Measurements from ENCODE around the gene NTSR2. TPM values are rescaled to one million over a fixed set of nuclear protein-coding genes. Genes with fewer than 3 reads are reported as not detected.

NTSR2 gene
- total and polyA plus RNA-seq, 4 donors = not detected

- intact Hi-C loops (cut with DNase I) = no loop called here
- H3K27me3 ChIP-seq (ENCODE audit: control insufficient read depth in 1 of 2, insufficient read depth in 2 of 2, low read length in 1 of 2) = no peaks in the 10 kb centered on the region
- H3K4me3 ChIP-seq (ENCODE audit: low read length in 2 of 2) = no peak overlapping the region
- 75 to 80% methylated on average over 19 of the region's 19 CpGs for WGBS, 2 donors
- no peaks in the 10 kb centered on the region for H3K36me3 ChIP-seq (ENCODE audit: control insufficient read depth in 1 of 2, insufficient read depth in 2 of 2, low read length in 1 of 2)
- DNase-seq (no peak), ATAC-seq (ENCODE audit: low FRiP score) (no peak)
- H3K27ac ChIP-seq (ENCODE audit: low read depth in 1 of 2, low read length in 2 of 2) = no peak overlapping the region
- no peaks in the 10 kb centered on the region for H3K4me1 ChIP-seq (ENCODE audit: control insufficient read depth in 1 of 2, insufficient read depth in 2 of 2, low read length in 2 of 2)
- no peaks in the 10 kb centered on the region for H3K9me3 ChIP-seq (ENCODE audit: control insufficient read depth, low read length)
These were observed 11.5 kb downstream of the NTSR2 start for GRCh38 chr2:11658208-11659114.

- DNase-seq (no peak), ATAC-seq (ENCODE audit: low FRiP score) (no peak)
- intact Hi-C loops (cut with DNase I) = no loop called here
- H3K9me3 ChIP-seq (ENCODE audit: control insufficient read depth, low read length) = no peaks in the 10 kb centered on the region
- WGBS, 2 donors = 70 to 75% methylated on average over 10 to 11 of the region's 11 CpGs
- no peaks in the 10 kb centered on the region for H3K36me3 ChIP-seq (ENCODE audit: control insufficient read depth in 1 of 2, insufficient read depth in 2 of 2, low read length in 1 of 2)
- H3K27ac ChIP-seq (ENCODE audit: low read depth in 1 of 2, low read length in 2 of 2) = no peak overlapping the region
- peaks cover 0 to 2% of the 10 kb centered on the region in 2 donors for H3K4me1 ChIP-seq (ENCODE audit: control insufficient read depth in 1 of 2, insufficient read depth in 2 of 2, low read length in 2 of 2)
- H3K4me3 ChIP-seq (ENCODE audit: low read length in 2 of 2) = no peak overlapping the region
- no peaks in the 10 kb centered on the region for H3K27me3 ChIP-seq (ENCODE audit: control insufficient read depth in 1 of 2, insufficient read depth in 2 of 2, low read length in 1 of 2)
These were observed 12.3 kb downstream of the NTSR2 start for GRCh38 chr2:11657646-11658045.

DNA sequence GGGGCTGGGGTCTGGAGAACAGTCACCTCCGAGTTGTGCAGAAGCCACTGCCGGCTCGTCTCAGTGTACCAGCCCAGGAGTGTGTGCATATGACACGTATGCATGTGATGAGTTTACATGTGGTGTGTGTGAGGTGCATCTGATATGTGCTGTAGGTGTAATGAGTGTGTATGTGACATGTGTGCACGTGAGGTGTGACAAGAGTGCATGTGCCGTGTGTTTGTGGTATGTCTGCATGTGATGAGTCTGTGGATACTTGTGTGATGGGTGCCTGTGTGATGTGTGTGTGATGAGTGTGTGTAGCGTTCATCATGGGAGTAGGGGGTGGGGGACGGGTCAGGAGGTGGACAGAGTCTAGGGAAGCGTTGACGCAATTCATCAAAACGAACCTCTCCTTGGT, 12.8 kb downstream of the NTSR2 start:
- 86 to 87% methylated on average over 11 of the region's 11 CpGs for WGBS, 2 donors
- H3K9me3 ChIP-seq (ENCODE audit: control insufficient read depth, low read length) = no peaks in the 10 kb centered on the region
- ATAC-seq (ENCODE audit: low FRiP score) (no peak), DNase-seq (no peak)
- H3K27me3 ChIP-seq (ENCODE audit: control insufficient read depth in 1 of 2, insufficient read depth in 2 of 2, low read length in 1 of 2) = no peaks in the 10 kb centered on the region
- no peak overlapping the region for H3K4me3 ChIP-seq (ENCODE audit: low read length in 2 of 2)
- H3K4me1 ChIP-seq (ENCODE audit: control insufficient read depth in 1 of 2, insufficient read depth in 2 of 2, low read length in 2 of 2) = peaks cover 0 to 2% of the 10 kb centered on the region in 2 donors
- no peak overlapping the region for H3K27ac ChIP-seq (ENCODE audit: low read depth in 1 of 2, low read length in 2 of 2)
- no peaks in the 10 kb centered on the region for H3K36me3 ChIP-seq (ENCODE audit: control insufficient read depth in 1 of 2, insufficient read depth in 2 of 2, low read length in 1 of 2)
- intact Hi-C loops (cut with DNase I) = no loop called here

DNA sequence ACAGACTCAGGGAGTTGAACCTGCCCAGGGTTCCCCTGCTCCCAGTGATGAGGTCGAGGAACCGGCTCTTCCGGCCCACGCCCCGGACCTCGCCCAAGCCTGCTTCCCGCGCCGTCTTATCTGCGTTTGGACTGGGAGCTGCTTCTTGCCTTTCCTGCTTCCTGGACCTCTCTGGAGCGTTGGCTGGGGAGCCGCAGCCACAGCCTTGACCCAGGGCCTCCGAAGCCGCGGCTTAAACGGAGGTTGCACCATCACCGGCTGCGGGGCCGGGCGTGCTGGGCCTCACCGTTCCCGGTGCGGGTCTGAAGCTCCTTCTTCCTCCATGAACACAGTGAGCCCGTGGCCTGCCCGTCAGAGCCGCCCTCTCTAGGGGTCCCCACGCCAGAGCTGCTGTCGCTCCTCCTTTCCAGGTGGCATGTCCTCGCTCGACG, 13.3 kb downstream of the NTSR2 start:
- no peak for DNase-seq
- Histone ChIP-seq H3K27ac (ENCODE audit: low read depth in 1 of 2, low read length in 2 of 2) (no peak overlapping the region), H3K27me3 (ENCODE audit: control insufficient read depth in 1 of 2, insufficient read depth in 2 of 2, low read length in 1 of 2) (no peaks in the 10 kb centered on the region), H3K4me3 (ENCODE audit: low read length in 2 of 2) (no peak overlapping the region), H3K4me1 (ENCODE audit: control insufficient read depth in 1 of 2, insufficient read depth in 2 of 2, low read length in 2 of 2) (peaks cover 0 to 2% of the 10 kb centered on the region in 2 donors), H3K36me3 (ENCODE audit: control insufficient read depth in 1 of 2, insufficient read depth in 2 of 2, low read length in 1 of 2) (no peaks in the 10 kb centered on the region), H3K9me3 (ENCODE audit: control insufficient read depth, low read length) (no peaks in the 10 kb centered on the region)
- intact Hi-C loops (cut with DNase I) = no loop called here
- no peak for ATAC-seq (ENCODE audit: low FRiP score)
- WGBS, 2 donors = 85 to 88% methylated on average over 31 of the region's 31 CpGs

GRCh38 chr2:11656252-11656651, 13.7 kb downstream of the NTSR2 start:
- Histone ChIP-seq H3K9me3 (ENCODE audit: control insufficient read depth, low read length) (no peaks in the 10 kb centered on the region), H3K27me3 (ENCODE audit: control insufficient read depth in 1 of 2, insufficient read depth in 2 of 2, low read length in 1 of 2) (no peaks in the 10 kb centered on the region), H3K27ac (ENCODE audit: low read depth in 1 of 2, low read length in 2 of 2) (no peak overlapping the region), H3K4me3 (ENCODE audit: low read length in 2 of 2) (no peak overlapping the region), H3K36me3 (ENCODE audit: control insufficient read depth in 1 of 2, insufficient read depth in 2 of 2, low read length in 1 of 2) (no peaks in the 10 kb centered on the region), H3K4me1 (ENCODE audit: control insufficient read depth in 1 of 2, insufficient read depth in 2 of 2, low read length in 2 of 2) (peaks cover 0 to 2% of the 10 kb centered on the region in 2 donors)
- ATAC-seq (ENCODE audit: low FRiP score) = no peak
- 92% methylated on average over 1 of the region's 1 CpG for WGBS, 2 donors
- intact Hi-C loops (cut with DNase I) = no loop called here
- no peak for DNase-seq

GRCh38 chr2:11655495-11655894, 14.5 kb downstream of the NTSR2 start:
- no peaks in the 10 kb centered on the region for H3K36me3 ChIP-seq (ENCODE audit: control insufficient read depth in 1 of 2, insufficient read depth in 2 of 2, low read length in 1 of 2)
- no peak overlapping the region for H3K4me3 ChIP-seq (ENCODE audit: low read length in 2 of 2)
- ATAC-seq (ENCODE audit: low FRiP score) (no peak), DNase-seq (no peak)
- WGBS, 2 donors = 60 to 71% methylated on average over 4 of the region's 4 CpGs
- intact Hi-C loops (cut with DNase I) = no loop called here
- H3K27ac ChIP-seq (ENCODE audit: low read depth in 1 of 2, low read length in 2 of 2) = no peak overlapping the region
- H3K9me3 ChIP-seq (ENCODE audit: control insufficient read depth, low read length) = no peaks in the 10 kb centered on the region
- peaks cover 0 to 2% of the 10 kb centered on the region in 2 donors for H3K4me1 ChIP-seq (ENCODE audit: control insufficient read depth in 1 of 2, insufficient read depth in 2 of 2, low read length in 2 of 2)
- H3K27me3 ChIP-seq (ENCODE audit: control insufficient read depth in 1 of 2, insufficient read depth in 2 of 2, low read length in 1 of 2) = no peaks in the 10 kb centered on the region

DNA sequence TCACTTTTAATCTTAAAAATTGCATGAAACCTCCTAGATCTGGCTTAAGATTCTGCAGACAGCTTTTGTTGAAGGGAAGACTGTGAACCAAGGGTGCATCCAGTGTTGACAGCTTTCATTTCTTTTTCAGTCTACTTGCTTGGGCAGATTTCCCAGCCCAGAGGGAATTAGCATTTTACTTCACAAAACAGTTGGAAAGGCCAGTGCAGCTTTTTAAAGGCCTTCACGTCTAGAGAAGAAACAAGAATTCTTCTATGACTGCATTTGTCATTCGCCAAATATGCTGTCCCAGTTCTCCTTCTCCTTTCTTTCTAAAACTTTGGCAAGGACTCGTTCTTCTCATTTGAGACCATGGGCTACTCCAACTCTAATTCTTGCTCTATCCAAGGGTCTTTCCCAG, 17.4 kb downstream of the NTSR2 start:
- no peak overlapping the region for H3K27ac ChIP-seq (ENCODE audit: low read depth in 1 of 2, low read length in 2 of 2)
- no peak overlapping the region for H3K4me3 ChIP-seq (ENCODE audit: low read length in 2 of 2)
- DNase-seq = no peak
- H3K36me3 ChIP-seq (ENCODE audit: control insufficient read depth in 1 of 2, insufficient read depth in 2 of 2, low read length in 1 of 2) = no peaks in the 10 kb centered on the region
- no peaks in the 10 kb centered on the region for H3K27me3 ChIP-seq (ENCODE audit: control insufficient read depth in 1 of 2, insufficient read depth in 2 of 2, low read length in 1 of 2)
- no peak for ATAC-seq (ENCODE audit: low FRiP score)
- intact Hi-C loops (cut with DNase I) = no loop called here
- no peaks in the 10 kb centered on the region for H3K9me3 ChIP-seq (ENCODE audit: control insufficient read depth, low read length)
- 4% methylated on average over 3 of the region's 3 CpGs for WGBS, 2 donors
- H3K4me1 ChIP-seq (ENCODE audit: control insufficient read depth in 1 of 2, insufficient read depth in 2 of 2, low read length in 2 of 2) = peaks cover 0 to 2% of the 10 kb centered on the region in 2 donors

- no peak for ATAC-seq (ENCODE audit: low FRiP score)
These were observed 18.0 kb downstream of the NTSR2 start for GRCh38 chr2:11651856-11652548.

More at GRCh38 chr2:11651856-11652548, 18.0 kb downstream of the NTSR2 start:
- 51 to 60% methylated on average over 5 of the region's 5 CpGs for WGBS, 2 donors
- H3K27me3 ChIP-seq (ENCODE audit: control insufficient read depth in 1 of 2, insufficient read depth in 2 of 2, low read length in 1 of 2) = no peaks in the 10 kb centered on the region
- no peaks in the 10 kb centered on the region for H3K36me3 ChIP-seq (ENCODE audit: control insufficient read depth in 1 of 2, insufficient read depth in 2 of 2, low read length in 1 of 2)
- intact Hi-C loops (cut with DNase I) = no loop called here
- peaks cover 0 to 2% of the 10 kb centered on the region in 2 donors for H3K4me1 ChIP-seq (ENCODE audit: control insufficient read depth in 1 of 2, insufficient read depth in 2 of 2, low read length in 2 of 2)
- no peak overlapping the region for H3K4me3 ChIP-seq (ENCODE audit: low read length in 2 of 2)
- H3K27ac ChIP-seq (ENCODE audit: low read depth in 1 of 2, low read length in 2 of 2) = no peak overlapping the region
- no peak for DNase-seq
- no peaks in the 10 kb centered on the region for H3K9me3 ChIP-seq (ENCODE audit: control insufficient read depth, low read length)

Data from aorta (tissue), 5 donors.